HEK293 (cell line): ENCODE data around the gene CST6.

Experiments used
- IKZF3 ChIP-seq: fragments of 450-650 bp; IDR thresholded peaks from 2 replicates; pipeline ENCODE4 v1.5.0; 2018; ENCODE audit warnings: missing biosample characterization, mild to moderate bottlenecking, missing genetic modification characterization, moderate library complexity
- SCRT1 ChIP-seq: fragments of 450-650 bp; formaldehyde crosslinking; IDR thresholded peaks from 2 replicates; pipeline ENCODE4 v1.5.1; 2016; ENCODE audit warnings: missing biosample characterization, missing genetic modification characterization, borderline replicate concordance
- SCRT2 ChIP-seq: fragments of 450-650 bp; formaldehyde crosslinking; IDR thresholded peaks from 2 replicates; pipeline ENCODE4 v1.5.1; 2016; ENCODE audit warnings: missing biosample characterization, missing genetic modification characterization
- SP3 ChIP-seq: fragments of 450-650 bp; formaldehyde crosslinking; IDR thresholded peaks from 2 replicates; pipeline ENCODE4 v1.5.1; 2016; ENCODE audit warnings: missing biosample characterization, missing genetic modification characterization
- ZBTB20 ChIP-seq: fragments of 450-650 bp; formaldehyde crosslinking; IDR thresholded peaks from 2 replicates; pipeline ENCODE4 v1.5.1; 2016; ENCODE audit warnings: missing biosample characterization, missing genetic modification characterization
- ZBTB48 ChIP-seq: fragments of 450-650 bp; formaldehyde crosslinking; IDR thresholded peaks from 2 replicates; pipeline ENCODE4 v1.5.1; 2016; ENCODE audit warnings: missing biosample characterization, missing genetic modification characterization
- ZFP69B ChIP-seq: fragments of 450-650 bp; formaldehyde crosslinking; IDR thresholded peaks from 2 replicates; pipeline ENCODE4 v1.5.1; 2016; ENCODE audit warnings: missing biosample characterization, missing genetic modification characterization
- ZNF16 ChIP-seq: fragments of 450-650 bp; formaldehyde crosslinking; IDR thresholded peaks from 2 replicates; pipeline ENCODE4 v1.5.1; 2016; ENCODE audit warnings: low read depth, missing biosample characterization, missing genetic modification characterization
- ZNF174 ChIP-seq: fragments of 450-650 bp; formaldehyde crosslinking; IDR thresholded peaks from 2 replicates; pipeline ENCODE4 v1.5.0; 2017; ENCODE audit warnings: missing biosample characterization, mild to moderate bottlenecking, missing genetic modification characterization
- ZNF211 ChIP-seq: fragments of 450-650 bp; formaldehyde crosslinking; IDR thresholded peaks from 2 replicates; pipeline ENCODE4 v1.5.1; 2016; ENCODE audit warnings: low read depth, missing biosample characterization, missing genetic modification characterization
- ZNF350 ChIP-seq: fragments of 450-650 bp; formaldehyde crosslinking; IDR thresholded peaks from 2 replicates; pipeline ENCODE4 v1.5.0; 2017; ENCODE audit warnings: missing biosample characterization, mild to moderate bottlenecking, missing genetic modification characterization
- ZNF37A ChIP-seq: fragments of 450-650 bp; IDR thresholded peaks from 2 replicates; pipeline ENCODE4 v1.5.1; 2018; ENCODE audit warnings: missing biosample characterization, missing genetic modification characterization
- ZNF394 ChIP-seq: fragments of 450-650 bp; formaldehyde crosslinking; IDR thresholded peaks from 2 replicates; pipeline ENCODE4 v1.5.1; 2016; ENCODE audit warnings: missing biosample characterization, missing genetic modification characterization, mild to moderate bottlenecking, moderate library complexity, borderline replicate concordance
- ZNF416 ChIP-seq: fragments of 450-650 bp; formaldehyde crosslinking; IDR thresholded peaks from 2 replicates; pipeline ENCODE4 v1.5.1; 2016; ENCODE audit warnings: missing biosample characterization, missing genetic modification characterization
- ZNF426 ChIP-seq: fragments of 450-650 bp; formaldehyde crosslinking; IDR thresholded peaks from 2 replicates; pipeline ENCODE4 v1.5.1; 2017; ENCODE audit warnings: missing biosample characterization, missing genetic modification characterization, mild to moderate bottlenecking, inconsistent platforms, moderate library complexity
- ZNF48 ChIP-seq: fragments of 450-650 bp; formaldehyde crosslinking; IDR thresholded peaks from 2 replicates; pipeline ENCODE4 v1.5.1; 2016; ENCODE audit warnings: missing biosample characterization, missing genetic modification characterization
- ZNF501 ChIP-seq: fragments of 450-650 bp; formaldehyde crosslinking; IDR thresholded peaks from 2 replicates; pipeline ENCODE4 v1.5.1; 2016; ENCODE audit warnings: missing biosample characterization, missing genetic modification characterization
- ZNF654 ChIP-seq: fragments of 450-650 bp; formaldehyde crosslinking; IDR thresholded peaks from 2 replicates; pipeline ENCODE4 v1.5.1; 2016; ENCODE audit warnings: low read depth, missing biosample characterization, missing genetic modification characterization
- ZNF701 ChIP-seq: fragments of 450-650 bp; formaldehyde crosslinking; IDR thresholded peaks from 2 replicates; pipeline ENCODE4 v1.5.1; 2016; ENCODE audit warnings: missing biosample characterization, missing genetic modification characterization
- ZNF768 ChIP-seq: fragments of 450-650 bp; formaldehyde crosslinking; IDR thresholded peaks from 2 replicates; pipeline ENCODE4 v1.5.1; 2018; ENCODE audit warnings: missing biosample characterization, mild to moderate bottlenecking, missing genetic modification characterization
- ZNF785 ChIP-seq: fragments of 450-650 bp; formaldehyde crosslinking; IDR thresholded peaks from 2 replicates; pipeline ENCODE4 v1.5.1; 2016; ENCODE audit warnings: missing biosample characterization, missing genetic modification characterization
- ZNF837 ChIP-seq: fragments of 450-650 bp; formaldehyde crosslinking; IDR thresholded peaks from 2 replicates; pipeline ENCODE4 v1.5.1; 2016; ENCODE audit warnings: missing biosample characterization, missing genetic modification characterization
- TF ChIP-seq, protein P1 (sequence below): fragments of 450-650 bp; formaldehyde crosslinking; IDR thresholded peaks from 2 replicates; pipeline ENCODE4 v1.5.1; 2016; ENCODE audit warnings: missing biosample characterization, missing genetic modification characterization, borderline replicate concordance
- TF ChIP-seq, protein P2 (sequence below): fragments of 450-650 bp; formaldehyde crosslinking; IDR thresholded peaks from 2 replicates; pipeline ENCODE4 v1.5.0; 2017; ENCODE audit warnings: missing biosample characterization, missing genetic modification characterization, borderline replicate concordance
- TF ChIP-seq, protein P3 (sequence below): fragments of 450-650 bp; formaldehyde crosslinking; conservative IDR thresholded peaks from 2 replicates; pipeline ENCODE4 v1.5.1; 2016; ENCODE audit warnings: low read depth, missing biosample characterization, missing genetic modification characterization
- TF ChIP-seq, protein P4 (sequence below): fragments of 450-650 bp; formaldehyde crosslinking; IDR thresholded peaks from 2 replicates; pipeline ENCODE4 v1.5.1; 2017; ENCODE audit warnings: missing biosample characterization, missing genetic modification characterization

CST6 gene

DNA sequence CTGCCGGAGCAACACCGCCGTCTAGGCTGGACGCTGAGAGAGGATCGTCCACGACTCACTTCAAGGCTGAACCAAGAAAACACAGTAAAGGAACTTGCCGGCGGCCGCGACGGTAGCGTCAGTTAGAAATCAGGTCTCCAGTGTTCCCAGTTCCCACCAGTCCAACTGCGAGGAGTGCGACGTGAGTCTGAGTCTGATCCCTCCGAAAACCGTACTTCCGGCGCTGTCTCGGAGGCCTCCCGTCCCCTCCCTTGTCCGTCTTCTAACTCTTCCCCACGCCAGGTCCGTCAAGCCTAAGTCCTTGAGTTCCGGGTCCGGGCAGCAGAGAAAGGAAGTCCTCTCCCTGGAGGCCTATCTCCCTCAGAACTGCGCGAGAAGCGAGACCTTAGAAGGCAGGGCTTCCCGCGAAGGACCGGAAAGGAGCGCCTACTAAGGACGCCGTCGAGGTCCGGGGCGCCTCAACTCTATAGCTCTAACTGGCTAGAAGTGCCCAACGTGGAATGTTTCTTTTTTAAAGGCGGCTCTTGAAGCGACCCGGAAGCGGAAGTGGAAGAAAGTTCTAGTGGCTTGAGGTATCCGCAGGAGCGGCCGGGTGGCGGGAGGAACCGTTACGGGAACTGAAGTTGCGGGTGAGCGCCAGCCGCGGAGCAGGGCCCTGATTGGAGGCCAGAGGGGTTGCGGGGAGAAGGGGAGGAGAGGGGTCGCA is 9.7 kb upstream of the CST6 start, which contains the start of the genes BANF1 and EIF1AD (continued):
- TF ChIP-seq ZBTB20 (tag by site-specific recombination): peak; percentile 56; the same call in 1 of the 2 replicates
- TF ChIP-seq ZNF837 (tag by site-specific recombination): no peak
- peak; percentile 99 for TF ChIP-seq ZNF501
- no peak for TF ChIP-seq ZNF174
- no peak for TF ChIP-seq SCRT1
- TF ChIP-seq ZNF426 (tag by site-specific recombination): no peak
- peak; percentile 38; the same call in 1 of the 2 replicates for TF ChIP-seq SCRT2 (tag by site-specific recombination)
- TF ChIP-seq ZNF350 (tag by site-specific recombination): no peak; the same call in 1 of the 2 replicates
- TF ChIP-seq, protein P1, sequence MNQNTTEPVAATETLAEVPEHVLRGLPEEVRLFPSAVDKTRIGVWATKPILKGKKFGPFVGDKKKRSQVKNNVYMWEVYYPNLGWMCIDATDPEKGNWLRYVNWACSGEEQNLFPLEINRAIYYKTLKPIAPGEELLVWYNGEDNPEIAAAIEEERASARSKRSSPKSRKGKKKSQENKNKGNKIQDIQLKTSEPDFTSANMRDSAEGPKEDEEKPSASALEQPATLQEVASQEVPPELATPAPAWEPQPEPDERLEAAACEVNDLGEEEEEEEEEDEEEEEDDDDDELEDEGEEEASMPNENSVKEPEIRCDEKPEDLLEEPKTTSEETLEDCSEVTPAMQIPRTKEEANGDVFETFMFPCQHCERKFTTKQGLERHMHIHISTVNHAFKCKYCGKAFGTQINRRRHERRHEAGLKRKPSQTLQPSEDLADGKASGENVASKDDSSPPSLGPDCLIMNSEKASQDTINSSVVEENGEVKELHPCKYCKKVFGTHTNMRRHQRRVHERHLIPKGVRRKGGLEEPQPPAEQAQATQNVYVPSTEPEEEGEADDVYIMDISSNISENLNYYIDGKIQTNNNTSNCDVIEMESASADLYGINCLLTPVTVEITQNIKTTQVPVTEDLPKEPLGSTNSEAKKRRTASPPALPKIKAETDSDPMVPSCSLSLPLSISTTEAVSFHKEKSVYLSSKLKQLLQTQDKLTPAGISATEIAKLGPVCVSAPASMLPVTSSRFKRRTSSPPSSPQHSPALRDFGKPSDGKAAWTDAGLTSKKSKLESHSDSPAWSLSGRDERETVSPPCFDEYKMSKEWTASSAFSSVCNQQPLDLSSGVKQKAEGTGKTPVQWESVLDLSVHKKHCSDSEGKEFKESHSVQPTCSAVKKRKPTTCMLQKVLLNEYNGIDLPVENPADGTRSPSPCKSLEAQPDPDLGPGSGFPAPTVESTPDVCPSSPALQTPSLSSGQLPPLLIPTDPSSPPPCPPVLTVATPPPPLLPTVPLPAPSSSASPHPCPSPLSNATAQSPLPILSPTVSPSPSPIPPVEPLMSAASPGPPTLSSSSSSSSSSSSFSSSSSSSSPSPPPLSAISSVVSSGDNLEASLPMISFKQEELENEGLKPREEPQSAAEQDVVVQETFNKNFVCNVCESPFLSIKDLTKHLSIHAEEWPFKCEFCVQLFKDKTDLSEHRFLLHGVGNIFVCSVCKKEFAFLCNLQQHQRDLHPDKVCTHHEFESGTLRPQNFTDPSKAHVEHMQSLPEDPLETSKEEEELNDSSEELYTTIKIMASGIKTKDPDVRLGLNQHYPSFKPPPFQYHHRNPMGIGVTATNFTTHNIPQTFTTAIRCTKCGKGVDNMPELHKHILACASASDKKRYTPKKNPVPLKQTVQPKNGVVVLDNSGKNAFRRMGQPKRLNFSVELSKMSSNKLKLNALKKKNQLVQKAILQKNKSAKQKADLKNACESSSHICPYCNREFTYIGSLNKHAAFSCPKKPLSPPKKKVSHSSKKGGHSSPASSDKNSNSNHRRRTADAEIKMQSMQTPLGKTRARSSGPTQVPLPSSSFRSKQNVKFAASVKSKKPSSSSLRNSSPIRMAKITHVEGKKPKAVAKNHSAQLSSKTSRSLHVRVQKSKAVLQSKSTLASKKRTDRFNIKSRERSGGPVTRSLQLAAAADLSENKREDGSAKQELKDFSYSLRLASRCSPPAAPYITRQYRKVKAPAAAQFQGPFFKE (tag by site-specific recombination): no peak
- peak; percentile 96 for TF ChIP-seq ZBTB48
- no peak; the same call in 1 of the 2 replicates for TF ChIP-seq IKZF3
- peak; percentile 91 for TF ChIP-seq SP3 (tag by site-specific recombination)
- no peak for TF ChIP-seq ZNF48
- TF ChIP-seq ZNF394 (tag by site-specific recombination): peak; percentile 87
- TF ChIP-seq ZNF37A (tag by site-specific recombination): no peak
- TF ChIP-seq ZNF416: no peak
- TF ChIP-seq, protein P2, sequence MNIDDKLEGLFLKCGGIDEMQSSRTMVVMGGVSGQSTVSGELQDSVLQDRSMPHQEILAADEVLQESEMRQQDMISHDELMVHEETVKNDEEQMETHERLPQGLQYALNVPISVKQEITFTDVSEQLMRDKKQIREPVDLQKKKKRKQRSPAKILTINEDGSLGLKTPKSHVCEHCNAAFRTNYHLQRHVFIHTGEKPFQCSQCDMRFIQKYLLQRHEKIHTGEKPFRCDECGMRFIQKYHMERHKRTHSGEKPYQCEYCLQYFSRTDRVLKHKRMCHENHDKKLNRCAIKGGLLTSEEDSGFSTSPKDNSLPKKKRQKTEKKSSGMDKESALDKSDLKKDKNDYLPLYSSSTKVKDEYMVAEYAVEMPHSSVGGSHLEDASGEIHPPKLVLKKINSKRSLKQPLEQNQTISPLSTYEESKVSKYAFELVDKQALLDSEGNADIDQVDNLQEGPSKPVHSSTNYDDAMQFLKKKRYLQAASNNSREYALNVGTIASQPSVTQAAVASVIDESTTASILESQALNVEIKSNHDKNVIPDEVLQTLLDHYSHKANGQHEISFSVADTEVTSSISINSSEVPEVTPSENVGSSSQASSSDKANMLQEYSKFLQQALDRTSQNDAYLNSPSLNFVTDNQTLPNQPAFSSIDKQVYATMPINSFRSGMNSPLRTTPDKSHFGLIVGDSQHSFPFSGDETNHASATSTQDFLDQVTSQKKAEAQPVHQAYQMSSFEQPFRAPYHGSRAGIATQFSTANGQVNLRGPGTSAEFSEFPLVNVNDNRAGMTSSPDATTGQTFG (tag by site-specific recombination): peak; percentile 90
- no peak for TF ChIP-seq ZNF768 (tag by site-specific recombination)
- peak; percentile 17; the same call in 1 of the 2 replicates for TF ChIP-seq ZNF654 (tag by site-specific recombination)
- no peak for TF ChIP-seq ZNF701 (tag by site-specific recombination)
- TF ChIP-seq ZNF211 (tag by site-specific recombination): no peak
- TF ChIP-seq ZNF785 (tag by site-specific recombination): no peak
- TF ChIP-seq, protein P3, sequence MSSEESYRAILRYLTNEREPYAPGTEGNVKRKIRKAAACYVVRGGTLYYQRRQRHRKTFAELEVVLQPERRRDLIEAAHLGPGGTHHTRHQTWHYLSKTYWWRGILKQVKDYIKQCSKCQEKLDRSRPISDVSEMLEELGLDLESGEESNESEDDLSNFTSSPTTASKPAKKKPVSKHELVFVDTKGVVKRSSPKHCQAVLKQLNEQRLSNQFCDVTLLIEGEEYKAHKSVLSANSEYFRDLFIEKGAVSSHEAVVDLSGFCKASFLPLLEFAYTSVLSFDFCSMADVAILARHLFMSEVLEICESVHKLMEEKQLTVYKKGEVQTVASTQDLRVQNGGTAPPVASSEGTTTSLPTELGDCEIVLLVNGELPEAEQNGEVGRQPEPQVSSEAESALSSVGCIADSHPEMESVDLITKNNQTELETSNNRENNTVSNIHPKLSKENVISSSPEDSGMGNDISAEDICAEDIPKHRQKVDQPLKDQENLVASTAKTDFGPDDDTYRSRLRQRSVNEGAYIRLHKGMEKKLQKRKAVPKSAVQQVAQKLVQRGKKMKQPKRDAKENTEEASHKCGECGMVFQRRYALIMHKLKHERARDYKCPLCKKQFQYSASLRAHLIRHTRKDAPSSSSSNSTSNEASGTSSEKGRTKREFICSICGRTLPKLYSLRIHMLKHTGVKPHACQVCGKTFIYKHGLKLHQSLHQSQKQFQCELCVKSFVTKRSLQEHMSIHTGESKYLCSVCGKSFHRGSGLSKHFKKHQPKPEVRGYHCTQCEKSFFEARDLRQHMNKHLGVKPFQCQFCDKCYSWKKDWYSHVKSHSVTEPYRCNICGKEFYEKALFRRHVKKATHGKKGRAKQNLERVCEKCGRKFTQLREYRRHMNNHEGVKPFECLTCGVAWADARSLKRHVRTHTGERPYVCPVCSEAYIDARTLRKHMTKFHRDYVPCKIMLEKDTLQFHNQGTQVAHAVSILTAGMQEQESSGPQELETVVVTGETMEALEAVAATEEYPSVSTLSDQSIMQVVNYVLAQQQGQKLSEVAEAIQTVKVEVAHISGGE (tag by site-specific recombination): peak; percentile 99
- TF ChIP-seq, protein P4, sequence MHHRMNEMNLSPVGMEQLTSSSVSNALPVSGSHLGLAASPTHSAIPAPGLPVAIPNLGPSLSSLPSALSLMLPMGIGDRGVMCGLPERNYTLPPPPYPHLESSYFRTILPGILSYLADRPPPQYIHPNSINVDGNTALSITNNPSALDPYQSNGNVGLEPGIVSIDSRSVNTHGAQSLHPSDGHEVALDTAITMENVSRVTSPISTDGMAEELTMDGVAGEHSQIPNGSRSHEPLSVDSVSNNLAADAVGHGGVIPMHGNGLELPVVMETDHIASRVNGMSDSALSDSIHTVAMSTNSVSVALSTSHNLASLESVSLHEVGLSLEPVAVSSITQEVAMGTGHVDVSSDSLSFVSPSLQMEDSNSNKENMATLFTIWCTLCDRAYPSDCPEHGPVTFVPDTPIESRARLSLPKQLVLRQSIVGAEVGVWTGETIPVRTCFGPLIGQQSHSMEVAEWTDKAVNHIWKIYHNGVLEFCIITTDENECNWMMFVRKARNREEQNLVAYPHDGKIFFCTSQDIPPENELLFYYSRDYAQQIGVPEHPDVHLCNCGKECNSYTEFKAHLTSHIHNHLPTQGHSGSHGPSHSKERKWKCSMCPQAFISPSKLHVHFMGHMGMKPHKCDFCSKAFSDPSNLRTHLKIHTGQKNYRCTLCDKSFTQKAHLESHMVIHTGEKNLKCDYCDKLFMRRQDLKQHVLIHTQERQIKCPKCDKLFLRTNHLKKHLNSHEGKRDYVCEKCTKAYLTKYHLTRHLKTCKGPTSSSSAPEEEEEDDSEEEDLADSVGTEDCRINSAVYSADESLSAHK (tag by site-specific recombination): peak; percentile 59; the same call in 1 of the 2 replicates
- TF ChIP-seq ZNF16 (tag by site-specific recombination): no peak
- peak; percentile 98 for TF ChIP-seq ZFP69B (tag by site-specific recombination)
